ENCODE data around the gene GRAMD4. TPM values are rescaled to one million over a fixed set of nuclear protein-coding genes. Genes with fewer than 3 reads are reported as not detected.
A peak's percentile ranks its signal among the peaks of the same experiment; 100 is the strongest.
"Not testable (repeated sequence)": the region's sequence is repeated elsewhere in the genome, so short reads cannot be mapped to it uniquely, and the experiment has no call there.

Gene GRAMD4
- polyA plus RNA-seq, 3 donors = 18.9 to 21.5 (median 21.4) TPM

- no peak for DNase-seq (ENCODE audit: extremely low read depth in 1 of 11, low read depth in 9 of 11, low spot score in 4 of 11)
Observed at GRCh38 chr22:46628756-46629155, 8.6 kb downstream of the GRAMD4 start.

- no peak for DNase-seq (ENCODE audit: extremely low read depth in 1 of 11, low read depth in 9 of 11, low spot score in 4 of 11)
Observed at GRCh38 chr22:46629291-46629690, 9.1 kb downstream of the GRAMD4 start.

- no peak for DNase-seq (ENCODE audit: extremely low read depth in 1 of 11, low read depth in 9 of 11, low spot score in 4 of 11)
Observed at GRCh38 chr22:46631113-46631512, 10.9 kb downstream of the GRAMD4 start.

DNA sequence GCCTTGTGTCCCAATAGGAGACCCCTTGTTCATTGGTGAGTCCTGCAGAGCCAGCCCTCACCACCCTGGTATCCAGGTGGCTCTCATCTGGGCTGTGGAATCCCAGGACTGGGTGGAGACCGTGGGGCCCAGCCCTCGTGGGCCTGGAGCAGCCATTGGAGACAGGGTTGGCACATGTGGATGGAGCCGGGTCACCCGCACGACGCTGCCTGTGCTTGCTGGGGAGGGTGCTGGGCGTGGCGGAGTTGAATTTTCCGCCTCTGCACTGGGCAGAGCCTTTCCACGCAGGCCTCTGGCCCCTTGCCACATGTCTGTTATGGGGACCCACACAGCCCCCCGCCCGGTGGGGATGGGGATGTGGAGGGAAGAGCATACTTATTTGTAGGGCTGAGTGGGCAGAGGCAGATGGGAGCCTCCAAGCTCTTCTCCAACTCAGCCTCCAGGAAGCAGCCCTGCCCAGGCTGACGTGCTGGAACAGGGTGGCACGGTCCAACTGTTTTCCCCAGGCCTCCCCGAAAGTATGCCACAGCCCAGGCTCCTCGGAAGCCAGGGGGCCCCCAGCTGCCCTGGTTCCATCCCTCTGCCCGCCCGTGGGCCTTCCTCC lies 12.6 kb downstream of the GRAMD4 start:
- DNase-seq (ENCODE audit: extremely low read depth in 1 of 11, low read depth in 9 of 11, low spot score in 4 of 11) = no peak

- DNase-seq (ENCODE audit: extremely low read depth in 1 of 11, low read depth in 9 of 11, low spot score in 4 of 11) = no peak
Observed at GRCh38 chr22:46633334-46633890, 13.2 kb downstream of the GRAMD4 start.

DNA sequence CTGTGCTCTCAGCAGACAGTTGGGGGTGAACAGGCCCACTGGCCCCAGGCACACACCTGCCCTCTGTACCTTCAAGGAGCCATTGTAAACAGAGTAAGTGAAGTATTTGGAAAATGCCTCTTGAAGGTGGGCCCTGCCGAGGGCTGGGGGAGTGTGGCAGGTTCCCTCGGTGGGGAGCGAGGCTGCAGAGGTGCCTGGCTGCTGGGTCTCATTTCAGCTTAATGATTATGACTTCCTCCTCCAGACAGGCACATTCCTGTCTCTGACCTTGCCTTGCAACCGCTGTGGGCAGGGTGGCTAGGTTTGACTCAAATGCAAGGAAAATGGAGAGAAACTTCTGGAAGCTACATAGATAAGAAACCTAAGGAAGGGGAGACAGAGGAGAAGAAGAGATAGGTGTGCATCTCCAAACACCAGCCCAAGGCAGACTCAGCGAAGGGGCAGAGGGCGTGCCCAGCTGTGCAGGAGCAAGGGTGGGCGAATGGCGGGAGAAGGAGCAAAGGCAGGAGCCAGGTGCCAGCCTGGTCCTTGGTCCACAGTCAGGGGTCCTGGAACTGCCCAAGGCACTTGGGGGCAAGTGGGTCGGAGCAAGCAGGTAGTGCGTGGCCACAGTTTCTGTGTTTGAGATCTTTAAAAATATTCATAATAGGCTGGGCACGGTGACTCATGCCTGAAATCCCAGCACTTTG lies 14.0 kb downstream of the GRAMD4 start:
- peak in 1 of 11 donors; percentile 48 for DNase-seq (ENCODE audit: extremely low read depth in 1 of 11, low read depth in 9 of 11, low spot score in 4 of 11)

DNA sequence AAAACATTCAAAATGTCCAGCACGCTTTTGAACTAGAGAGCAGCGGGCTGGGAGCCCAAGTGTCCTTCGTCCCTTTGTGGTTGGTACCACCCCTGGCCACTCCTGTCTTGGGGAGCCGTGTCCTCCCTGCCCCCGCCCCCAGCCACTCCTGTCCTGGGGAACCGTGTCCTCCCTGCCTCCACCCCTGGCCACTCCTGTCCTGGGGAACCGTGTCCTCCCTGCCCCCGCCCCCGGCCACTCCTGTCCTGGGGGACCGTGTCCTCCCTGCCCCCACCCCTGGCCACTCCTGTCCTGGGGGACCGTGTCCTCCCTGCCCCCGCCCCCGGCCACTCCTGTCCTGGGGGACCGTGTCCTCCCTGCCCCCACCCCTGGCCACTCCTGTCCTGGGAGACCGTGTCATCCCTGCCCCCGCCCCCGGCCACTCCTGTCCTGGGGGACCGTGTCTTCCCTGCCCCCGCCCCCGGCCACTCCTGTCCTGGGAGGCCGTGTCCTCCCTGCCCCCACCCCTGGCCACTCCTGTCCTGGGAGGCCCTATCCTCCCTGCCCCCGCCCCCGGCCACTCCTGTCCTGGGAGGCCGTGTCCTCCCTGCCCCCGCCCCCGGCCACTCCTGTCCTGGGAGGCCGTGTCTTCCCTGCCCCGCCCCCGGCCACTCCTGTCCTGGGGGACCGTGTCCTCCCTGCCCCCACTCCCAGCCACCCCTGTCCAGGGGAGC lies 14.9 kb downstream of the GRAMD4 start:
- peak in 1 of 11 donors; percentile 79 for DNase-seq (ENCODE audit: extremely low read depth in 1 of 11, low read depth in 9 of 11, low spot score in 4 of 11)

DNA sequence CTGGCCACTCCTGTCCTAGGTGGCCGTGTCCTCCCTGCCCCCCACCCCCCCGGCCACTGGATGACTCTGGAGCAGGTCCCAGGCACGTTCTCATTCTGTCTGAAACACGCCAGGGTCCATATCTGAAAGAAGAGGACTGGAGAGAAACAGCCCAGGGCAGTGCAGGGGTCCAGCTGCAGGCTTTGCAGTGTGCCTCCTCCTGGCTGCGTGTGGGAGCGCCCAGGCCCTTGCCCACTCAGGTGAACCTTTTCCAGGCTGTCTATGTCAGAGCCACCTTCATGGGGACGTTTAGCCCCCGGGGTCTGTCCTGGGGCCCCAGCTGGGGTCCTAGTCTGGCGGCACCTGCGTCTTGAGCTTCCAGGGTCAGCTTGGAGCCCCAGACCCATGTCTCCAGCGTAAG lies 15.6 kb downstream of the GRAMD4 start:
- DNase-seq (ENCODE audit: extremely low read depth in 1 of 11, low read depth in 9 of 11, low spot score in 4 of 11) = no peak

- DNase-seq (ENCODE audit: extremely low read depth in 1 of 11, low read depth in 9 of 11, low spot score in 4 of 11) = no peak
Observed at GRCh38 chr22:46636221-46637002, 16.2 kb downstream of the GRAMD4 start.

DNA sequence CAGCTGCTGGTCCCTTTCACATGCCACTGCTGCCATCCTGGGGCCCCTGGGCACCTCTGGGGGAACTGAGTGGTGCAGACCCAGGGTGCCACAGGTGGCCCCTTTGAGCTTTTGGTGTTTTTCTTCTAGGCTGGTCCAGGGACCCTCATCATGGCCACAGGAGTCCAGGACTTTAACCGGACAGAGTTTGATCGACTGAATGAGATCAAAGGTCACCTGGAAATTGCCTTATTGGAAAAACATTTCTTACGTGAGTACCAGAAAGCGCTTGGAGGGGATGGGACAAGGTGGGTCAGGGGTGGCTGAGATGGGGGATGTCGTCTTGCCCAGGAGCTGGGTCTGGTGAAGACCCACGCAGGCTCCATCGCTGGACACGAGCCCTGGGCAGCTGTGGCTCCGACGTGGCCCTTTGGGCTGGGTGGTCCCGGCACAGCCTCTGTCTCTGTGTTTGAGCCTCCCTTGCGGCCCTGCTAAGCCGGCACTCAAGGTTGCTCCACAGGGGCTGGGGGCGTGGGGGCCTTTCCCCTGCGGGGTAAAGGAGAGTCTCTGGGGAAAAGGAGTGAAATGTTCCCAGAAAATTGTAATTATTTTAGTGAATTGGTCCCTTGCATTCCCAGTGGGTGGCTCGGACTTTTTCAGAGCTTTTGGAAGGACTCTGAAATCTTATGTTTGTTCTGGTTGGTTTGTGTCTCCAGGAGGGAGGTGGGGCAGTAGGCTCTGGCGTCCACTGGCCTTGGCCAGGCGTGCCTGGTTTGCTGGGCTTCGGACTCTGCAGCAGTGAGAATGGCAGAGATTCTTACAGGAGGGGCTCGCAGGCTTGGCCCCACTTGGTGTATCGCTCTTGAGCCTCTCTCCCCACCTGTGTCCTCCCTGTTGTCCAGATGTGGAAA lies 17.8 kb downstream of the GRAMD4 start:
- DNase-seq (ENCODE audit: extremely low read depth in 1 of 11, low read depth in 9 of 11, low spot score in 4 of 11) = no peak

DNA sequence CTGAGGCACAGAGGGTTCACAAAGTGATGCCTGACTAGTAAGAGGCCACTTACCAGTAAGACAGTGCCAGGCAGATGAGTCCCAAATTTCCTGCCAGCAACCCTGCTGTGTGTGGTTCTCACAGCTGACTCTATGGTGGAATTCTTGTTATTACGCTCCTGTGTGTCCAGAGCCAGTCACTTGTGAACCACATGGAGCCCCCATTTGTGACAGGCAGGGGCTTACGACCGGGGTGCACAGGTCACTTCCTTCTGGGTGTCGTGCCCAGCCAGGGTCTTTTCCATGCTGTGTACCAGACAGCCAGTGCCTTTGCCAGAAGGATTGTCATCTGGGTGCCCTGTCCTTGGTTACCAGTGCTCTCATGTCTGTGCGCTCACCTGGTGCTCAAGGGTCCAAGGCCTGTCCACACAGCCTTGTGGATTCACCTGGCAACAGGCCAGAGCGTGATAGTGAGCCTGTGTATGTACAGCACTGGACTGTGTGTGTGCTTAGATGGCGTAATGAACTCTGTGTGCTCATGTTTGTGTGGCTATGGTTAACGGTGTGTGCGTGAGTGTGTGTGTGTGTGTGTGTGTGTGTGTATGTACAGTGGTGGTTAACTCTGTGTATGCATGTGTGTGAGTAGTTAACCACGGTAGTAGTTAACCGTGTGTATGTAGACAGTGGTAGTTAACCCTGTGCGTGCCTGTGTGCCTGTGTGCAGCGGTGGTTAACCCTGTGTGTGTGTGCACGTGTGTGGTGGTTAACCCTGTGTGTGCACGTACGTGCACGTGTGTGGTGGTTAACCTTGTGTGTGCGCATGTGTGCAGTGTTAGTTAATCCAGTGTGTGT lies 18.6 kb downstream of the GRAMD4 start:
- DNase-seq (ENCODE audit: extremely low read depth in 1 of 11, low read depth in 9 of 11, low spot score in 4 of 11) = no peak

GRCh38 chr22:46639843-46640242 lies 19.7 kb downstream of the GRAMD4 start:
- no peak for DNase-seq (ENCODE audit: extremely low read depth in 1 of 11, low read depth in 9 of 11, low spot score in 4 of 11)

DNA sequence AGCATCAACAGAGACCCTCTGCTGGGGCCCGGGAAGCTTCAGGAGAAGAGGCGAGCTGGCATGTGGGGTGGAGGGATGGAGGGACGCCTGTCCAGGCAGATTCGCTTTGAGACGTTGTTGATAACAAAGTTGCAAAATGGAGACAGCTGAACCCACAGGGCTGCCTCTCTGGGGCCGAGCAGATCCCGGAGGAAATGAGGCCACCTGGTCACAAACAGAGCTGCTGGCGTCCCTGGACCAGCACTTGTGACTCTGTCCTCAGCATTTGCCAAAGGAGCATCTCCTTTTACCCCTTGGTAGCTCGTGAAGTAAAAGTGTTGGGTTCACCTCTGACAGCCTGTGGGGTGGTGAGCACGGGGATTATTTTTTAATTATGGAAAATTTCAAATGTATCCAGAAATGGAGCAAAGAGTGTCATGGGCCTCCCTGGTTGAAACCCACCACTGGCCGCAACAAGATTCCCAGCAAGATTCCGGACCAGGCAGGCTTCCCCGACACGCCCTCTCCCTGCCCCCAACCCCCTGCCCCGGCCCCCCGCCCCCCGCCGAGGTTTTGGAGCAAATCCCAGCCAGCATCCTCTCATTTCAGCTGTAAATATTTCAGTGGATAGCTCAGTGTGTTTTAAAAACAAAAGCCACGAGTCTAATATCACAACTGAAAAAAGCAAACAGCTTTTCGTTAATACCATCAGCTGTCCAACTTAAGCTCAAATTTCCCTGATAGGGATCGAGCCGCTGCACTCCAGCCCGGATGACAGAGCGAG lies 20.3 kb downstream of the GRAMD4 start:
- no peak for DNase-seq (ENCODE audit: extremely low read depth in 1 of 11, low read depth in 9 of 11, low spot score in 4 of 11)

DNA sequence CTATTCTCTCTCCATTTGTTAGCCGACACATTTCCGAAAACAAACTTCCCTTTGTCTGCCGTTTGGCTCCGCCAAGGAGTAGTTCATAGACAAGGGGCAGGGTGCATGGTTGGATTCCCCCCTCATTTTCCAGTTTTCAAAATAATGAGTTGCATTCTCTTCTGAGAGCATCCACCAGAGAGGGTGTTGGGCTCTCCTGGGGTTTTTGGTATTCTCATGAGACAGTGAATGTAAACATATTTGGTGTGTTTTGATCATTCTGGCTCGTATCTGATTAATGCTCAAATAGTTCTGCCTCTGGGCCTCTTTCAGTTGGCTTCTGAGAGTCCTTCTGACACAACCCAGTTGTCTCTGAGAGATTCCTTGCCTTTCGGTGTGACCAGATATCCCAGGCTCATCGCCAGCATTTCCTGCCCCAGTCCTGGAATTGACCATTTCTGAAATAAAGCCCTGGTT lies 21.7 kb downstream of the GRAMD4 start:
- DNase-seq (ENCODE audit: extremely low read depth in 1 of 11, low read depth in 9 of 11, low spot score in 4 of 11) = no peak

- not testable (repeated sequence) for DNase-seq (ENCODE audit: extremely low read depth in 1 of 11, low read depth in 9 of 11, low spot score in 4 of 11)
Observed at GRCh38 chr22:46642840-46643480, 22.8 kb downstream of the GRAMD4 start.

GRCh38 chr22:46646531-46647215 lies 26.5 kb downstream of the GRAMD4 start:
- DNase-seq (ENCODE audit: extremely low read depth in 1 of 11, low read depth in 9 of 11, low spot score in 4 of 11) = no peak

All from renal cortex interstitium (tissue), 11 donors.